ENCODE measurements around the gene SCNN1A. TPM values are rescaled to one million over a fixed set of nuclear protein-coding genes. Genes with fewer than 3 reads are reported as not detected.

Gene SCNN1A
- total and polyA plus RNA-seq, 2 of the 13 experiments (the other 11 are each of a cell fraction or from before 2014, with no cell fraction given): 1.5 to 14.6 TPM

DNA sequence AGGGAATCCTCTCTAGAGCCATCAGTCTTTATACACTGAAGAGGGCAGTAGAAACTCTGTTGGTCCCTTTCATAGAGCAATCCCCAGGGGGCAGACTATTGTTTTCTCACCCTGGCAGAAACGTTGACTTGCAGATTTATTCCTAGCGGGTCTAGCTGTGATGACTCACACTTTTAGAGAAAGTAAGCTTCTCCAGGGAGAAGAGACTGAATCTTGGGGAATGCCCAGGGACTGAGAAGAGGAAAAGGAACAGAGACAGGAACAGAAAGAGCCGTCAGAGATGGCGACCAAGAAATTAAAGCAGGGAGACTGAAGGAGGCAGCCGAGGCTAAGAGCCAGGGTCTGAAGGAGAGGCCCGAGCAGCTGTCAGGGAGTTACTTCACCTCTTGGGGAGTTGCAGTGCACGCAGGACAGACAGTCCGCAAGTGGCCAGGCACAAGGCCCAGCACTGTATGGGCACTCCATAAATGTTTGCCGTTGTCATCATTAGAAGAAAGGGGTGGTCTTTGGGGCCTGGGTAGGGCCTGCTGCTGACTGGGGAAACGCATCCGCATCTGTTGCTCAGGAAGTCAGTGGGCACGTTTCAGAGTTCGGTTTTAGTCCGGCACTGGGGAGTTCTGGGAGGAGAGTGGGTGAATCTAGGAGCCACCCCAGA lies 51.9 kb downstream of the SCNN1A start (continued):
- TF ChIP-seq ZNF326 (CRISPR knock-in tag; IDR thresholded peaks at IDR 0.05; ENCODE audit: borderline replicate concordance): no peak
- 0 out of 2 replicates have a peak, but pooled peaks have one; percentile 23 for TF ChIP-seq MEIS2 (CRISPR knock-in tag; IDR thresholded peaks at IDR 0.05)
- TF ChIP-seq MXD3 (CRISPR knock-in tag; IDR thresholded peaks at IDR 0.05): no peak
- no peak for TF ChIP-seq SP1 (IDR thresholded peaks at IDR 0.05)
- TF ChIP-seq SP1 (CRISPR knock-in tag; IDR thresholded peaks at IDR 0.05): no peak
- no peak for TF ChIP-seq ZNF546 (CRISPR knock-in tag; conservative IDR thresholded peaks at IDR 0.05)
- TF ChIP-seq ZKSCAN8 (CRISPR knock-in tag; IDR thresholded peaks at IDR 0.05; ENCODE audit: borderline replicate concordance): 0 out of 2 replicates have a peak, but pooled peaks have one; percentile 13
- no peak for TF ChIP-seq PITX1 (CRISPR knock-in tag; IDR thresholded peaks at IDR 0.05)
- TF ChIP-seq ZFP41 (CRISPR knock-in tag; IDR thresholded peaks at IDR 0.05; ENCODE audit: borderline replicate concordance): no peak
- TF ChIP-seq MYPOP (CRISPR knock-in tag; IDR thresholded peaks at IDR 0.05): no peak
- no peak for TF ChIP-seq MXD4 (CRISPR knock-in tag; IDR thresholded peaks at IDR 0.05)
- no peak for TF ChIP-seq YEATS2 (CRISPR knock-in tag; IDR thresholded peaks at IDR 0.05; ENCODE audit: borderline replicate concordance)
- 0 out of 2 replicates have a peak, but pooled peaks have one; percentile 21 for TF ChIP-seq FOXJ3 (CRISPR knock-in tag; IDR thresholded peaks at IDR 0.05; ENCODE audit: borderline replicate concordance)
- TF ChIP-seq, protein P1, sequence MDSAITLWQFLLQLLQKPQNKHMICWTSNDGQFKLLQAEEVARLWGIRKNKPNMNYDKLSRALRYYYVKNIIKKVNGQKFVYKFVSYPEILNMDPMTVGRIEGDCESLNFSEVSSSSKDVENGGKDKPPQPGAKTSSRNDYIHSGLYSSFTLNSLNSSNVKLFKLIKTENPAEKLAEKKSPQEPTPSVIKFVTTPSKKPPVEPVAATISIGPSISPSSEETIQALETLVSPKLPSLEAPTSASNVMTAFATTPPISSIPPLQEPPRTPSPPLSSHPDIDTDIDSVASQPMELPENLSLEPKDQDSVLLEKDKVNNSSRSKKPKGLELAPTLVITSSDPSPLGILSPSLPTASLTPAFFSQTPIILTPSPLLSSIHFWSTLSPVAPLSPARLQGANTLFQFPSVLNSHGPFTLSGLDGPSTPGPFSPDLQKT (CRISPR knock-in tag; IDR thresholded peaks at IDR 0.05; ENCODE audit: borderline replicate concordance): no peak
- no peak for TF ChIP-seq HOXA3 (CRISPR knock-in tag; IDR thresholded peaks at IDR 0.05)
- no peak for TF ChIP-seq PHB2 (IDR thresholded peaks at IDR 0.05; ENCODE audit: partially characterized antibody)
- TF ChIP-seq KAT7 (CRISPR knock-in tag; IDR thresholded peaks at IDR 0.05; ENCODE audit: borderline replicate concordance): no peak
- no peak for TF ChIP-seq SMARCC2 (IDR thresholded peaks at IDR 0.05)
- no peak for TF ChIP-seq ATF7-NPFF (CRISPR knock-in tag; IDR thresholded peaks at IDR 0.05; ENCODE audit: low read depth)
- no peak for TF ChIP-seq BRD4 (CRISPR knock-in tag; IDR thresholded peaks at IDR 0.05)
- TF ChIP-seq ATF7 (IDR thresholded peaks at IDR 0.05): no peak
- no peak for TF ChIP-seq ATF7 (CRISPR knock-in tag; IDR thresholded peaks at IDR 0.05)
- no peak for TF ChIP-seq NFIC (IDR thresholded peaks at IDR 0.05; ENCODE audit: low read length)
- no peak for TF ChIP-seq ZSCAN9 (CRISPR knock-in tag; IDR thresholded peaks at IDR 0.05; ENCODE audit: borderline replicate concordance)
- TF ChIP-seq KDM1A (CRISPR knock-in tag; IDR thresholded peaks at IDR 0.05): no peak
- no peak for TF ChIP-seq CAMTA2 (CRISPR knock-in tag; IDR thresholded peaks at IDR 0.05; ENCODE audit: borderline replicate concordance)
- TF ChIP-seq, protein P2, sequence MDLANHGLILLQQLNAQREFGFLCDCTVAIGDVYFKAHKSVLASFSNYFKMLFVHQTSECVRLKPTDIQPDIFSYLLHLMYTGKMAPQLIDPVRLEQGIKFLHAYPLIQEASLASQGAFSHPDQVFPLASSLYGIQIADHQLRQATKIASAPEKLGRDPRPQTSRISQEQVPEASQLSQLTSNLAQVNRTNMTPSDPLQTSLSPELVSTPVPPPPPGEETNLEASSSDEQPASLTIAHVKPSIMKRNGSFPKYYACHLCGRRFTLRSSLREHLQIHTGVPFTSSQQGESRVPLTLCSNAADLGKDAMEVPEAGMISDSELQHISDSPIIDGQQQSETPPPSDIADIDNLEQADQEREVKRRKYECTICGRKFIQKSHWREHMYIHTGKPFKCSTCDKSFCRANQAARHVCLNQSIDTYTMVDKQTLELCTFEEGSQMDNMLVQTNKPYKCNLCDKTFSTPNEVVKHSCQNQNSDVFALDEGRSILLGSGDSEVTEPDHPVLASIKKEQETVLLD (CRISPR knock-in tag; IDR thresholded peaks at IDR 0.05; ENCODE audit: low read depth): no peak
- no peak for TF ChIP-seq NFE2L2 (IDR thresholded peaks at IDR 0.05; ENCODE audit: low read length)
- no peak for TF ChIP-seq KDM6A (CRISPR knock-in tag; IDR thresholded peaks at IDR 0.05; ENCODE audit: low read depth)
- TF ChIP-seq ZNF138 (CRISPR knock-in tag; IDR thresholded peaks at IDR 0.05; ENCODE audit: low read depth): no peak
- TF ChIP-seq SMARCE1 (IDR thresholded peaks at IDR 0.05; ENCODE audit: borderline replicate concordance): no peak
- no peak for TF ChIP-seq ZNF564 (CRISPR knock-in tag; IDR thresholded peaks at IDR 0.05)

All from HepG2 (cell line).